GM19467 (cell line): ENCODE results near the gene COMMD1.
A peak's percentile ranks its signal among the peaks of the same experiment; 100 is the strongest.
"Not testable (repeated sequence)": the region's sequence is repeated elsewhere in the genome, so short reads cannot be mapped to it uniquely, and the experiment has no call there.

ENCODE experiments used
- ATAC-seq: cut with Tn5 transposase; IDR thresholded peaks from one replicate; pipeline ENCODE4 v1.9.1; 2021; ENCODE audit warnings: mild to moderate bottlenecking, moderate library complexity; ENCODE audit not compliant: unreplicated experiment

COMMD1 gene

DNA sequence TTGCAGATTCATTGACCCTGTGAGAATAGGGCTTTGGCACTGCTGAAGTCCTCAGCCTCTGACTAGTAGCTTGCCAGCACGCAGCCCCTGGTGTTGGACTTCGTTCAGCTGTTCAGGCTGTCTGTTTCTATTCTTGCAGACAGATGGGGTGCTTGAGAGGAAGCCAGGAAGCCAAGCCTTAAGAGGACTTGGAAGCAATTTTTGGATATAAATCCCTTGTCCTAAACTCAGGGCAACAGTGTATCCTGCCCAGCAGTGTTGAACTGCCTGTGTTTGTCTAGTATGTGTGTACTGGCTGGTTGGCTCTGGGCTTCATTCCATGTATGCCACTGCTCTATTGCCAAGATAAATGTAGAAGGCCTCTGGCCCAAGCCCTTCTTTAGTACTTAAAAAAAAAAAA lies 108.6 kb downstream of the COMMD1 start:
- no peak for ATAC-seq

DNA sequence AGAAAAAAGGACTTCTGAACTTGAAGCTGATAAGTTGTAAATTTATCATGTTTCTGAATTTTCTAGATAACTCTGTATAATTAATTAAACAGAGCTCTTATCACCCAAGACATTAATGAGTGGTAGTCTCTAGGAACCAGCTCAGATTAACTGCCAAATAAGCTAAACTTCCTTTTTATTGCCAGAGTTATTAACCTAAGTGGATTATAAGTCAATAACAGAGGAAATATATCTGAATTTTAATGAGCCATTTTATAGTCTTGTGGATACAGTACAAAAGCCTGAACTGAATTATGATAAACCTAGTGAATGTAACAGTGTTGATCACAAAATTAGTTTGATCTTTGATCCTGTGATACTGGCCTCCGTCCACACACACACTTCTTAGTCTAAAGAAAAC lies 111.5 kb downstream of the COMMD1 start:
- ATAC-seq: no peak

- no peak for ATAC-seq
Measured at GRCh38 chr2:62029910-62030309, 124.4 kb downstream of the COMMD1 start.

DNA sequence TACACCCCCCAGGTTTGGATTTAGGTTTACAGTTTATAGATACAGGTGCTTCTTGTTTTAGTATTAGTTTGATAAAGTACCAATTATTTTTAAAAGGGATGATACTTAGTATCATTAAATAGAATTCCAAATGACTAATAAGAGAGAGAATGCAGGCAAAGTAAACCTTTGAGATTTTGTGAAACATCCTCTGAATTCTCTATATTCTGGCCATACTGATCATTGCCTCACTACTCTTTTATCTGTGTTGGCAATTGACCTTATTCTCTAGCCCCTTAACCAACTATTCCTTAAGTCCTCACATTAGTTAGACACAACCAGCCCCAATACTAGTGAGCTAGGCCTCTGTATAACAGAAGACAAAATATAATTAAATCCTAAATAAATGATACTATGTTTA lies 125.4 kb downstream of the COMMD1 start:
- ATAC-seq: no peak

GRCh38 chr2:62032096-62032495 lies 126.6 kb downstream of the COMMD1 start:
- ATAC-seq: no peak

GRCh38 chr2:62034715-62035114 lies 129.2 kb downstream of the COMMD1 start:
- no peak for ATAC-seq

DNA sequence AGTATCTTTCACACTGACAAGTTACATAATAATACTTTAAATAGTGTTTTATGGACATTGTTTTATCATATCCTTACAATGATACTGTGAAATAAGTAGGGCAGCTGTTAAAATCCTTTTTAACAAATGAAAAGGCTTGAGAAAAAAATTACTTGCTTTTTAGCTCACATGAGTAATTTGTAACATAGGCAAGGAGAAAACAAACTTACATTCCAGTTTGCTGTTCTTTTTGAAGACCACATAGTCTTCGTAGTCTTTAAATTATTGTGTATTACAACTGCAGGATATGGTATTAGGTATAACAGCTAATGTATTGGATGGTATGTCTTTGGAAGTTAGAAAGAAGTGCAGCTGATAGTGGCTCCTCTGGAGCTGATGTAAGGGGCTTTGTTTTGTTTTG lies 130.8 kb downstream of the COMMD1 start:
- ATAC-seq: no peak

- no peak for ATAC-seq
Measured at GRCh38 chr2:62036761-62037250, 131.3 kb downstream of the COMMD1 start.

- peak; percentile 98 for ATAC-seq
Measured at GRCh38 chr2:62038975-62039771, 133.7 kb downstream of the COMMD1 start.

DNA sequence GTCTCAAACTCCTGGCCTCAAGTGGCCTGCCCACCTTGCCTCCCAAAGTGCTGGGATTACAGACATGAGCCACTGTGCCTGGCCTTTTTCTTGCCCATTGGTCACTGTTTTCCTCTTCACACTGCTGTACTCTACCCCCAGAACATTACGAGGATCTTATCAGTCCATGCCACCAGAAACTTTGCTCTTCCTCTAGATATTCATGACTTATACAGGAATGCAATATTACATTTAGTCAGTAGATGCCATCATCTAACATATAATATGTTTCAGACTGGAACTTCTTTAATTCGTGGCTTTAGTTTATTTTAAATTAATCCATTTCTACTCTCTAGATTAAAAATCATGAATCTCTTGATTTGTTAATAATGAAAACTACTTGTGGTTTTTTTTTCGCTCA lies 135.5 kb downstream of the COMMD1 start:
- no peak for ATAC-seq

- not testable (repeated sequence) for ATAC-seq
Measured at GRCh38 chr2:62041701-62042385, 136.4 kb downstream of the COMMD1 start.

GRCh38 chr2:62042400-62042799 lies 136.9 kb downstream of the COMMD1 start:
- no peak for ATAC-seq

DNA sequence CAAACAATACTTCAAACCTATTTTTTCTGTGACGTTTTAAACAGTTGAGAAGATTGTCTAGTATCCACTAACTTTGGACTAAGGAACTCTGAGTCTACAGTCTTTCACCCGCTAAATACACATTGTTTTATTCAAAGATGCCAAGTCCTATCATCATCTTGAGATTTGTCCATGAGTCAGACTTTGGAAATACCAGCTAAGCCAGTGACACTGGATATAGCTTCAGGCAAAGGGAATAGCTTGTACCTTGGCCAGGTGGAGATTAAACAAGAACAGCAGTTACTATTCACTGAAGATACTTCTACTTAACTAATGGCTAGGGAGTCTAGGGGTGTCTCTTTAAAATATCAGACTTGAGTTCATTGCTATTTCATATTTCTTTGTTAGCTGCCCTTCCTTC lies 137.5 kb downstream of the COMMD1 start:
- ATAC-seq: no peak

- no peak for ATAC-seq
Measured at GRCh38 chr2:62045017-62045543, 139.6 kb downstream of the COMMD1 start.

DNA sequence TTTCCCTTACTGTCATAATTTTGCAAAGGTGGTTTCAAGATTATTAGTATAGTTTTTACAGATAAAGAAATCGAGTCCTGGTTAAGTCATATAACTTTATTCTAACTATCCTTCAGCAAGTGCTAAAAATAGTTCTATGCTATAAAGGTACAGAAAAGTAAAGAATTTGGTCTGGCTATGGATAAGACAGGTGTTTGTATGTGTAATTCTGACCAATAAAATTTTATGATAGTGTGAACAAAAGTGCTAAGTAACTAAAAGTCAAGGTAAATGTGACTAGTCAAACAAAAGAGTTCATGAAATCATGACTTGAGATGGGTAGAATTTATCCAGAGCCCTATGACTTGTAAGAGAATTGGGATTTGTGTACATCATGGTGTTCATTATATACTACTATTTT lies 140.7 kb downstream of the COMMD1 start:
- no peak for ATAC-seq

- ATAC-seq: no peak
Measured at GRCh38 chr2:62050456-62051045, 145.1 kb downstream of the COMMD1 start.

DNA sequence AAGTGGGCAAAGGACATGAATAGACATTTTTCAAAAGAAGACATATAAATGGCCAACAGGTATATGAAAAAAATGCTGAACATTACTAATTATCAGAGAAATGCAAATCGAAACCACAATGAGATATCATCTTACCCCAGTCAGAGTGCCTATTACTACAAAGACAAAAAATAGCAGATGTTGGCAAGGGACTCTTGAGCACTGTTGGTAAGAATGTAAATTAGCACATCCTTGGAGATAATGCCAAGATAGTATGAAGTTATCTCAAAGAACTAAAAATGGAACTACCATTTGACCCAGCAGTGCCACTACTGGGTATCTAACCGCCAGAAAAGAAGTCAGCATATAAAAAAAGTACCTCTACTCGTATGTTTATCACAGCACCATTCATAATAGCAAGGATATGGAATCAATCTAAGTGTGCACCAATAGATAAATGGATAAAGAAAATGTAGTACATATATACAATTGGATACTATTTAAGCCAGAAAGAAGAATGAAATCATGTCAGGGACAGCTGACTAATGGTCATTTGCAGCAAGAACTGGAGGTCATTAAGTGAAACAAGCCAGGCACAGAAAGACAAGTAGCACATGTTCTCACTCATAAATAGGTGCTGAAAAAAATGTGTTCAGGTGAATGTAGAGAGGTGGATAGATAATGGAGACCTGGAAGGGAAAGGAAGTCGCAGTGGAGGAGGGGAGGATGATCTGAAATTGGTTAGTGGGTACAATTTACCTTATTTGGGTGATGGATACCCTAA lies 148.7 kb downstream of the COMMD1 start:
- ATAC-seq: no peak

DNA sequence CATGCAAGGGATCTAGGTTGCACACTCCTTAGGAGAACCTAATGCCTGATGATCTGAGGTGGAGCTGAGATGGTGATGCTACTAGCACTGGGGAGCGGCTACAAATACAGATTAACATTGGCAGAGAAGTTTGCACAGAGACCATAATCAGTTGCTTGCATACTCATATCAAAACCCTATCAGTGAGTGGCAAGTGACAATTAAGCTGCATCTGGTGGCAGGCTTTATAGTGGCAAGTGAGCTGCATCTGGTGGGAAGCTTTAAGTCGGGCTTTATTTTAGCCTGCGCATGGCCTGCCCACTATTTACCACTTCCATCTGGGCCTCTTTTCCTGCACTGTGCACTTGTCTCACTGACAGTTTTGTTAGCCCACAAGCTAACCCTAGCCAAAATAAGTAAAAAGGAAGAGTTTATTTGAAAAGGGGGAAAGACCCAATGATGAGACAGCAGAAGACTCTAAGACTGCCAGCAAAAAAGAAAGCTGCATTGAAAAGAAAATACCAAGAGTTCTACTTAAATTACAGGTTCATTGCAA lies 149.5 kb downstream of the COMMD1 start:
- ATAC-seq: no peak

GRCh38 chr2:62055724-62056336 lies 150.4 kb downstream of the COMMD1 start:
- ATAC-seq: no peak

DNA sequence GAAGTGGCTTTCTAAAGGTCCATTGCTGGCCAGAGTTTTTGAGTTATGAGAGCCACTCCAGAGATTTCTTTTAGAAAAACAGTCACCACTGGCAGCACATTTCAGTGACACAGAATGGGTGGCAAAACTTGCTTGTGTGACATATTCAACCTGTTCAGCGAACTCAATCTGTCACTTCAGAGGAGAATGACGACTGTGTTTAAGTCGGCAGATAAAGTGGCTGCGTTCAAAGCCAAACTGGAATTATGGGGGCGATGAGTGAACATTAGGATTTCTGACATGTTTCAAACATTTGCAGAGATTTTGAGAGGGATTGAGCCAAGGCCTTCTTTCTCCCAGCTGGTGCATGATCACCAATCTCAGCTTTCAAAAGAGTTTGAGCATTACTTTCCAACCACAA lies 150.9 kb downstream of the COMMD1 start:
- ATAC-seq: no peak
